OCI-LY7 (cell line): ENCODE data around the gene PNMA6E. TPM values are rescaled to one million over a fixed set of nuclear protein-coding genes. Genes with fewer than 3 reads are reported as not detected.

Experiments
- BruUV-seq: library from RNA; stranded (reverse); fragments of 400-500 nt; replicated peaks from 2 replicates; lab custom pipeline; 2021; lab: Mats Ljungman, UMichigan
- CTCF ChIA-PET: fragments of 300-600 bp; sonication (Branson Sonifier 250); formaldehyde crosslinking; loops from one replicate; lab custom pipeline; 2022; ENCODE audit warnings: antibody characterized with exemption; ENCODE audit not compliant: unreplicated experiment; lab: Charles Lee
- POLR2A ChIA-PET: fragments of 300-600 bp; sonication (Branson Sonifier 250); formaldehyde crosslinking; loops from one replicate; lab custom pipeline; 2022; ENCODE audit warnings: antibody characterized with exemption; lab: Charles Lee
- DNase-seq: peaks from one replicate; pipeline ENCODE4 v3.0.0-alpha.2; 2015; ENCODE audit warnings: low spot score
- H2AFZ ChIP-seq: fragments of 200-600 bp; sonication (generic), shearing (Covaris generic); 2 replicates; pipeline ENCODE4 v1.6.1; 2014; ENCODE audit warnings: mild to moderate bottlenecking, antibody characterized with exemption, low read length, moderate library complexity
- H3K27ac ChIP-seq: fragments of 200-600 bp; sonication (generic); 2 replicates; pipeline ENCODE4 v1.5.1; 2014; ENCODE audit warnings: mixed run types, low read depth, mild to moderate bottlenecking, moderate library complexity, low read length, inconsistent platforms; ENCODE audit not compliant: poor library complexity, severe bottlenecking
- H3K36me3 ChIP-seq: fragments of 200-600 bp; sonication (generic); 2 replicates; pipeline ENCODE4 v1.6.1; 2014; ENCODE audit warnings: mild to moderate bottlenecking, antibody characterized with exemption, low read length, moderate library complexity, mixed read lengths; ENCODE audit not compliant: insufficient read depth
- H3K4me1 ChIP-seq: fragments of 200-600 bp; sonication (generic); 2 replicates; pipeline ENCODE4 v1.5.1; 2014; ENCODE audit warnings: mild to moderate bottlenecking, low read length; ENCODE audit not compliant: insufficient read depth, poor library complexity, severe bottlenecking
- H3K4me2 ChIP-seq: fragments of 200-600 bp; sonication (generic); 2 replicates; pipeline ENCODE4 v1.6.1; 2014; ENCODE audit warnings: mild to moderate bottlenecking, low read length
- H3K4me3 ChIP-seq: fragments of 200-600 bp; sonication (generic); 2 replicates; pipeline ENCODE4 v1.5.1; 2014; ENCODE audit warnings: mild to moderate bottlenecking, low read depth, low read length; ENCODE audit not compliant: poor library complexity, severe bottlenecking
- H3K79me2 ChIP-seq: fragments of 200-600 bp; sonication (generic); 2 replicates; pipeline ENCODE4 v1.6.1; 2016; ENCODE audit warnings: low read depth, mild to moderate bottlenecking, low read length, moderate library complexity, mixed read lengths; ENCODE audit not compliant: insufficient read depth
- H3K9me2 ChIP-seq: fragments of 200-600 bp; sonication (generic); 2 replicates; pipeline ENCODE4 v1.6.1; 2016; ENCODE audit warnings: mild to moderate bottlenecking, low read length, mixed read lengths; ENCODE audit not compliant: insufficient read depth
- H3K9me3 ChIP-seq: fragments of 200-600 bp; sonication (generic); 2 replicates; pipeline ENCODE4 v1.6.1; 2014; ENCODE audit warnings: mild to moderate bottlenecking, mixed run types, low read length, mixed read lengths
- H4K20me1 ChIP-seq: fragments of 200-600 bp; sonication (generic); 2 replicates; pipeline ENCODE4 v1.6.1; 2014; ENCODE audit warnings: mild to moderate bottlenecking, antibody characterized with exemption, low read length, moderate library complexity, mixed read lengths; ENCODE audit not compliant: insufficient read depth
- EZH2phosphoT487 ChIP-seq: fragments of 200-600 bp; sonication (generic); IDR thresholded peaks from 2 replicates; pipeline ENCODE4 v1.6.1; 2018; ENCODE audit warnings: low read depth, borderline replicate concordance, mild to moderate bottlenecking, mixed run types, antibody characterized with exemption, low read length, moderate library complexity, mixed read lengths
- intact Hi-C: fragments of 100-400 bp; cut with micrococcal nuclease; formaldehyde crosslinking; loops from one replicate; pipeline ENCODE4 v1.10.0; 2022; ENCODE audit not compliant: unreplicated experiment
- total RNA-seq, 2 experiments: library from RNA; depleted of rRNA in 1 of 2; stranded (reverse); fragments of >200 nt in 1 of 2; shearing (Covaris generic) in 1 of 2; gene quantifications; 2 replicates each; pipeline ENCODE4 v1.2.3, GENCODE V29; 2014 to 2022
- TF ChIP-seq, protein P1 (sequence below): fragments of 200-600 bp; sonication (generic); conservative IDR thresholded peaks from 2 replicates; pipeline ENCODE4 v1.5.1; 2014; ENCODE audit warnings: mild to moderate bottlenecking, antibody characterized with exemption, low read length, moderate library complexity, mixed read lengths

Gene PNMA6E
- total RNA-seq, 2 experiments from 2014 or later, result not detected

GRCh38 chrX:153353416-153353815, 47.7 kb downstream of the PNMA6E start:
- Histone ChIP-seq H3K9me2 (no peaks in the 10 kb centered on the region), H3K9me3 (no peaks in the 10 kb centered on the region), H3K27ac (peak overlapping the region; percentile 91), H2AFZ (no peak overlapping the region), H3K4me1 (peaks cover 45% of the 10 kb centered on the region), H3K4me3 (no peak overlapping the region), H4K20me1 (no peaks in the 10 kb centered on the region), H3K79me2 (no peaks in the 10 kb centered on the region), H3K4me2 (peak overlapping the region; percentile 52), H3K36me3 (no peaks in the 10 kb centered on the region; the same call in 1 of the 2 replicates)
- no TSS peak for BruUV-seq
- ChIA-PET CTCF (no interaction called here), POLR2A (interaction anchor here (0.6 kb wide), 1 partner anchor 14 kb away, joined by 3 read pairs; no protein-coding TSS in a partner anchor)
- intact Hi-C loops, result no loop called here
- DNase-seq, result peak; percentile 75
- TF ChIP-seq, protein P1, sequence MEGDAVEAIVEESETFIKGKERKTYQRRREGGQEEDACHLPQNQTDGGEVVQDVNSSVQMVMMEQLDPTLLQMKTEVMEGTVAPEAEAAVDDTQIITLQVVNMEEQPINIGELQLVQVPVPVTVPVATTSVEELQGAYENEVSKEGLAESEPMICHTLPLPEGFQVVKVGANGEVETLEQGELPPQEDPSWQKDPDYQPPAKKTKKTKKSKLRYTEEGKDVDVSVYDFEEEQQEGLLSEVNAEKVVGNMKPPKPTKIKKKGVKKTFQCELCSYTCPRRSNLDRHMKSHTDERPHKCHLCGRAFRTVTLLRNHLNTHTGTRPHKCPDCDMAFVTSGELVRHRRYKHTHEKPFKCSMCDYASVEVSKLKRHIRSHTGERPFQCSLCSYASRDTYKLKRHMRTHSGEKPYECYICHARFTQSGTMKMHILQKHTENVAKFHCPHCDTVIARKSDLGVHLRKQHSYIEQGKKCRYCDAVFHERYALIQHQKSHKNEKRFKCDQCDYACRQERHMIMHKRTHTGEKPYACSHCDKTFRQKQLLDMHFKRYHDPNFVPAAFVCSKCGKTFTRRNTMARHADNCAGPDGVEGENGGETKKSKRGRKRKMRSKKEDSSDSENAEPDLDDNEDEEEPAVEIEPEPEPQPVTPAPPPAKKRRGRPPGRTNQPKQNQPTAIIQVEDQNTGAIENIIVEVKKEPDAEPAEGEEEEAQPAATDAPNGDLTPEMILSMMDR, result no peak
- TF ChIP-seq EZH2phosphoT487, result no peak

GRCh38 chrX:153352858-153353257, 48.3 kb downstream of the PNMA6E start:
- Histone ChIP-seq H3K4me3 (peak overlapping the region; percentile 34), H3K27ac (peak overlapping the region; percentile 91), H2AFZ (no peak overlapping the region), H3K36me3 (no peaks in the 10 kb centered on the region; the same call in 1 of the 2 replicates), H3K9me2 (no peaks in the 10 kb centered on the region), H3K4me2 (peak overlapping the region; percentile 52), H4K20me1 (no peaks in the 10 kb centered on the region), H3K79me2 (no peaks in the 10 kb centered on the region), H3K4me1 (peaks cover 45% of the 10 kb centered on the region), H3K9me3 (no peaks in the 10 kb centered on the region)
- no peak for DNase-seq
- TF ChIP-seq, protein P1, result no peak
- no peak for TF ChIP-seq EZH2phosphoT487
- CTCF ChIA-PET, result interaction anchor here (0.5 kb wide), 1 partner anchor 186 kb away, joined by 9 read pairs; no protein-coding TSS in a partner anchor
- no TSS peak for BruUV-seq
- intact Hi-C loops, result no loop called here
- POLR2A ChIA-PET, result interaction anchor here (0.6 to 1.7 kb wide), 3 partner anchors 13 to 36 kb away, joined by 3 to 4 read pairs (median 4); no protein-coding TSS in a partner anchor

- Histone ChIP-seq H3K9me2 (no peaks in the 10 kb centered on the region), H4K20me1 (no peaks in the 10 kb centered on the region), H2AFZ (no peak overlapping the region), H3K36me3 (no peaks in the 10 kb centered on the region; the same call in 1 of the 2 replicates), H3K79me2 (no peaks in the 10 kb centered on the region), H3K4me1 (peaks cover 45% of the 10 kb centered on the region), H3K9me3 (no peaks in the 10 kb centered on the region), H3K4me2 (peak overlapping the region; percentile 52), H3K27ac (peak overlapping the region; percentile 91), H3K4me3 (no peak overlapping the region)
- CTCF ChIA-PET, result no interaction called here
- intact Hi-C loops, result no loop called here
- DNase-seq, result peak; percentile 75
- BruUV-seq, result no TSS peak
- POLR2A ChIA-PET, result interaction anchor here (0.7 to 1.7 kb wide), 2 partner anchors 14 kb away, joined by 4 read pairs; no protein-coding TSS in a partner anchor
- TF ChIP-seq, protein P1, result no peak
- TF ChIP-seq EZH2phosphoT487, result no peak
Observed at GRCh38 chrX:153351981-153352380, 49.2 kb downstream of the PNMA6E start.
